Measurements from ENCODE around the gene TMPRSS3.

DNA sequence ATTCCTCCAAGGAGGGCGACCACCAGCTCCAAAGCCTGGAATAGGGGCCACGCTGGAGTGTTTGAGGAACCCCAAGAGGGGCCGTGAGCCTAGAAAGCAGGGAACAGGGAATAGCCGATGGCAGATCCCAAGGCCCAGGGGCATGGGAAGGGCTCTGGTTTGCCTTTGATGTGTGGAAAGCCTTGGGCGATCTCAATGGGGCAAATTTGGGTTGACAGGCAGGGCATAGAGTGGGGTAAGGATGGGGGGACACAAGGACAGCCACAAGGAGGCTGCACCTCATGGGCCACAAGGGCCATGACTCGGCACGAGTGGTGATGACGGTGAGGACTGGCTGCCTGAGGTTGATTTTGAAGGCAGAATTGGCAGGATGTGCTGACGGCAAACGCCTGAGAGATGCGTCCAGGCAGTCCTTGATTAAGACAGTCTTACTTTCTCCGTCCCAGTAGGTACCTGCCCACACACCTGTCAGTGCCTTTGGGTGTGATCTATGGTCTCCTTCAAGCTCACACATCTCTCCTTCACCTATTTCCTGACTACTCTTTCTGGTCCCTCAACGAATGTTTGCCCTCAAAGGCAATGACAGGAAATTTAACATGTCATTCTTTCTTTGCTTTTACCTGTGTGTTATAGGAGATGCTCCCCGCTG is 2.0 kb upstream of the TMPRSS3 start:
- TF ChIP-seq CTCF (IDR thresholded peaks at IDR 0.05) (no peak), POLR2A (IDR thresholded peaks at IDR 0.05) (no peak)

All from heart left ventricle (tissue), 13 donors.